ENCODE results near the gene KRTAP1-5.

KRTAP1-5 gene

GRCh38 chr17:41010441-41010840 lies 16.6 kb downstream of the KRTAP1-5 start:
- TF ChIP-seq, protein P1, sequence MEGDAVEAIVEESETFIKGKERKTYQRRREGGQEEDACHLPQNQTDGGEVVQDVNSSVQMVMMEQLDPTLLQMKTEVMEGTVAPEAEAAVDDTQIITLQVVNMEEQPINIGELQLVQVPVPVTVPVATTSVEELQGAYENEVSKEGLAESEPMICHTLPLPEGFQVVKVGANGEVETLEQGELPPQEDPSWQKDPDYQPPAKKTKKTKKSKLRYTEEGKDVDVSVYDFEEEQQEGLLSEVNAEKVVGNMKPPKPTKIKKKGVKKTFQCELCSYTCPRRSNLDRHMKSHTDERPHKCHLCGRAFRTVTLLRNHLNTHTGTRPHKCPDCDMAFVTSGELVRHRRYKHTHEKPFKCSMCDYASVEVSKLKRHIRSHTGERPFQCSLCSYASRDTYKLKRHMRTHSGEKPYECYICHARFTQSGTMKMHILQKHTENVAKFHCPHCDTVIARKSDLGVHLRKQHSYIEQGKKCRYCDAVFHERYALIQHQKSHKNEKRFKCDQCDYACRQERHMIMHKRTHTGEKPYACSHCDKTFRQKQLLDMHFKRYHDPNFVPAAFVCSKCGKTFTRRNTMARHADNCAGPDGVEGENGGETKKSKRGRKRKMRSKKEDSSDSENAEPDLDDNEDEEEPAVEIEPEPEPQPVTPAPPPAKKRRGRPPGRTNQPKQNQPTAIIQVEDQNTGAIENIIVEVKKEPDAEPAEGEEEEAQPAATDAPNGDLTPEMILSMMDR (conservative IDR thresholded peaks at IDR 0.05; ENCODE audit: low read depth, low read length): no peak
- H3K4me3 ChIP-seq (ENCODE audit: low read length): no peak overlapping the region
- no peak for DNase-seq (ENCODE audit: low read depth)

DNA sequence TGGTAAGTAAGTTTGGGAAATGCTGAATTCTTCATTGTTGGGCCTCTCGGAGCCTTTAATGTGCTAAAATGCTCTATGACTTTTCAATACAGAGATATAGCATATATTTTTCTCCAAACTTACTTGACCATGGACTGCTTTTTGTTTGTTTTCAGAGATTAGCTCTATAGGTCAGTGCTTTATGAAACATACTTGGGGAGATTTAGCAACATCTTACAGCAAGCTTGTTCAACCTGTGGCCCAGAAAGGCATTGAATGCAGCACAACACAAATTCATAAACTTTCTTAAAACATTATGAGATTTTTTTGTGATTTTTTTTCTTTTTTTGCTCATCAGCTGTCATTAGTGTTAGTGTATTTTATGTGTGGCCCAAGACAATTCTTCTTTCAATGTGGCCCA lies 17.1 kb downstream of the KRTAP1-5 start:
- no peak overlapping the region for H3K4me3 ChIP-seq (ENCODE audit: low read length)
- TF ChIP-seq, protein P1 (conservative IDR thresholded peaks at IDR 0.05; ENCODE audit: low read depth, low read length): no peak
- DNase-seq (ENCODE audit: low read depth): no peak

- no peak for DNase-seq (ENCODE audit: low read depth)
- TF ChIP-seq, protein P1 (conservative IDR thresholded peaks at IDR 0.05; ENCODE audit: low read depth, low read length): no peak
- no peak overlapping the region for H3K4me3 ChIP-seq (ENCODE audit: low read length)
Measured at GRCh38 chr17:41009301-41009760, 17.7 kb downstream of the KRTAP1-5 start.

DNA sequence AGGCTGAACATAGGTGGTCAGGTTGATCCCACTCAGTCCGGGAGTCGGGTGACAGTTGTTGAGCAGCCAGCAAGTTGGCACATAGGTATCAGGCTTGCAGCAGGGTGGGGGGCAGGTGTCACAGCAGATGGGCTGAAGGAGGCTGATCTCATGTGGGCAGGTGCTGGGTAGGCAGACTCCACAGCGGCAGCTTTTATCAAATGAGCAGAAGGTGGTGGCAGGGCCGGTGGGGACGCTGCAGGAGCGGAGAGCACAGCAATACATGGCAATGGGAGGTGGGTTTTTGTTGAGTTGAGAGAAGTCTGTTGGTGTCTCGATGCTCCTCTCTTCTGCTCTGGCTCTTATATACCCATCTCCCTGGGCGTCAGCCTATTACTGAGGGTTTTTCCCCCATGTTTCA lies 18.2 kb downstream of the KRTAP1-5 start, which contains the start of gene KRTAP3-1:
KRTAP3-1 (minus strand) TSS at position 318 of the 400 bp plus-strand sequence; CDS start at position 264, 54 bp downstream.
- no peak within 1 kb of the TSS for H3K4me3 ChIP-seq (ENCODE audit: low read length)
- no peak for DNase-seq (ENCODE audit: low read depth)
- TF ChIP-seq, protein P1 (conservative IDR thresholded peaks at IDR 0.05; ENCODE audit: low read depth, low read length): no peak

- no peak for DNase-seq (ENCODE audit: low read depth)
- TF ChIP-seq, protein P1 (conservative IDR thresholded peaks at IDR 0.05; ENCODE audit: low read depth, low read length): no peak
- no peak overlapping the region for H3K4me3 ChIP-seq (ENCODE audit: low read length)
Measured at GRCh38 chr17:41004397-41004796, 22.6 kb downstream of the KRTAP1-5 start.

- DNase-seq (ENCODE audit: low read depth): no peak
- TF ChIP-seq, protein P1 (conservative IDR thresholded peaks at IDR 0.05; ENCODE audit: low read depth, low read length): no peak
- no peak overlapping the region for H3K4me3 ChIP-seq (ENCODE audit: low read length)
Measured at GRCh38 chr17:41003926-41004325, 23.1 kb downstream of the KRTAP1-5 start.

DNA sequence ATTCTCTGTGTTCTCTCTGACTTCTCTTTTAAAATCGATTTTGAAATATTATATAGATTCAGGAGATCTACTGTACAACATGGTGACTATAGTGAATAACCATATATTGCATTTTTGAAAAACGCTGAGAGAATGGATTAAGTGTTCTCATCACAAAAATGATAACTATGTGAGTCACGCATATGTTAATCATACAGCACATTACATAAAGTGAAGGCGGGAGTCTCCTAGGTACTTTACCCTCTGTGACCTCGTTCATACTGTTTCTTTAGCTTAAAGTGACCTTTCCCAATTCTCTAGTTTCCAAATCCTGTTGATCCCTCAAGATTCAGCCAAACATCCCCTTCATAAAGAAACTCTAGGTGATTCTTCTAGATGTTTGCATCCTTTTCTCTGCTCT lies 24.2 kb downstream of the KRTAP1-5 start:
- H3K4me3 ChIP-seq (ENCODE audit: low read length): no peak overlapping the region
- TF ChIP-seq, protein P1 (conservative IDR thresholded peaks at IDR 0.05; ENCODE audit: low read depth, low read length): no peak
- no peak for DNase-seq (ENCODE audit: low read depth)

Data from retinal pigment epithelial cell (primary cell).